Activated naive CD4-positive, alpha-beta T cell treated with anti-CD3 and anti-CD28 coated beads, Interleukin-2, amount 10 ng/mL, durations not matched to agents 7 days and 5 days (primary cell): ENCODE data around the gene TSNAXIP1.

Experiments
- CTCF ChIA-PET: fragments of 350-600 bp; sonication (Branson Sonifier 250); formaldehyde crosslinking; loops from one replicate; lab custom pipeline; 2021; ENCODE audit warnings: antibody characterized with exemption; lab: Charles Lee
- DNase-seq: peaks from one replicate; pipeline ENCODE4 v3.0.0-alpha.2; 2020
- H3K27ac Mint-ChIP-seq: one replicate; pipeline ENCODE4 v1.8.0; 2021; ENCODE audit warnings: mild to moderate bottlenecking, moderate library complexity, mixed read lengths
- H3K27me3 Mint-ChIP-seq: one replicate; pipeline ENCODE4 v1.8.0; 2021; ENCODE audit warnings: mild to moderate bottlenecking, mixed read lengths
- H3K36me3 Mint-ChIP-seq: one replicate; pipeline ENCODE4 v1.8.0; 2021; ENCODE audit warnings: mixed read lengths
- H3K4me1 Mint-ChIP-seq: one replicate; pipeline ENCODE4 v1.8.0; 2021; ENCODE audit warnings: mixed read lengths
- H3K4me3 Mint-ChIP-seq: one replicate; pipeline ENCODE4 v1.8.0; 2021; ENCODE audit warnings: mild to moderate bottlenecking, moderate library complexity, mixed read lengths
- H3K9me3 Mint-ChIP-seq: one replicate; pipeline ENCODE4 v1.8.0; 2021; ENCODE audit warnings: mixed read lengths

The TSNAXIP1 gene

DNA sequence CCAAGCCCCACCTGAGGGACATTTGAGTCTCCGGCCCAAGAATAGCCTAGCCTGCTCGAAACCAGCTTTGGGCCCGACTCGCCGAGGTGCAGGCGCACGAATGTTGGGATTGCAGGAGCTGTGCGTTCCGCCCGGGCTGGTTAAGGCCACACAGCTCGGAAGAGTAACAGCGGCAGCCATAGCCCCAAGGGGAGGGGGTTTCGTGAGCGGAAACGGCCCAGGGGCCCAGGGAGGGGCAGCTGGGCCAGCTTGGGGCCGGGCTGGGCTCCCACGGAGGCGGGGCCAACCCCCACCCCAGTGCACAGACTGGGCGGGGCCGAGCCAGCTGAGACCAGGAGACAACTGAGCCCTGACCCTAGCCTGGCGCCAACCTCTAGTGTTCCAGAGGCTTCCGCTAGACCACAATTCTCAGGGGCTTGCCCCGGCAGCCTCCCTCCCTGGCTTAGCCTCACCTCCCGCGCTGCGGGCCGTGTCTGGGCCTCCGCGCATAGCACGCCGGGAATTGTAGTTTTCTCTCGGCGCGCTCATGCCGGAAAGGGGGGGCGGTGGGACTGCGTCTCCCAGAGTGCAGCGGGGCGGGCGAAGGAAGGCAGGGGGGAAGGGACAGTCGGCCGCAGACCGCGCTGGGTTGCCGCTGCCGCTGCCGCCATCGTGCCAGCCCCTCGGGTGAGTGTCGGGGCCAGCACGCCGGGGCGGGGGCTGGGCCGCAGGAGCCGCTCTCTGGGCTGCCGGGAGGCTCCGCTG is 39.8 kb downstream of the TSNAXIP1 start, which contains the start of gene NUTF2:
Gene NUTF2 (plus strand): TSS at position 614 of the 744 bp plus-strand sequence. CDS start 18,198 bp downstream, outside the sequence.
- peaks cover 21% of the 10 kb centered on the region for H3K36me3 Mint-ChIP-seq
- no peaks in the 10 kb centered on the region for H3K27me3 Mint-ChIP-seq
- peak within 1 kb of the TSS; percentile 88 for H3K27ac Mint-ChIP-seq
- DNase-seq = peak; percentile 97
- CTCF ChIA-PET = interaction anchor here (0.7 to 3.9 kb wide), 2 partner anchors 27 to 31 kb away, joined by 4 to 30 read pairs; no protein-coding TSS in a partner anchor
- peaks cover 59% of the 10 kb centered on the region for H3K4me1 Mint-ChIP-seq
- H3K9me3 Mint-ChIP-seq = no peaks in the 10 kb centered on the region
- H3K4me3 Mint-ChIP-seq = peak within 1 kb of the TSS; percentile 95

DNA sequence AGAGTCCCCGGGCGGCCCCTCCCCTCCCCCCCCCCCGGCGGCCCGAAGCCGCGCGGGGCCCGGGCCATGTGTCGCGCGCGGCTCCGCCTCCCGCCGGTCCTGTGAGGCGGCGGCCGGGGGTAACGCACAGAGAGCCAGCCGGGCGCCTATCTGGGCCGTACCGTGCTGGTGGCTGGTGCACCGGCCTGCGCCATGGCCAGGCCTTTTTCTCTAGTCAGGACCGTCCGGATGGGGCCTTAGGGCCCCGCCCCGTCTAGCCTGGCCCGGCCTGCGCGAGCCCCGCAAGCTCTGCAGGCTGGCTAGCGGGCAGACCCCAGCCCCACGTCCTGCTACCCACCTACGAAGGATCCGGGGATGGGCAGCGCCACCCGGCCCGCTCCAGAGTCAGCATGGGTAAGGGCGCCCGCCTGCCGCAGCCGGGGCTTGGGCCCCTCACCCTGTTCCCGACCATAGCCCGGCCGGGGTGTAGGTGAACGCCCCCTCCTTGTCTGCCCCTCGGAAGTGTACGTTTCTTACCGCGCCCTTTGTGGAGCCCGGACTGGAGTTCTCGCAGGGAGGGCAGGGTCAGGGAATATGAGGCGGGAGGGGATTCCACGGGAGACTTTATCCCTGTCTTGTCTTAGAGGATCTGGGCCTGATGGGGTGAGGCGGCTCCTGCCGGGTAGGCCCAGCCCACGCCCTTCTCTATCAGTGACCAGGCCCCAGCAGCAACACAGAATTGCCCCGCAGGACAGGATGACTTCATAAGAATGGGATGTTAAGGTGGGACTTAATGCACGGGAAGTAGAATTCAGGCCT is 40.6 kb downstream of the TSNAXIP1 start, which contains the start of gene CENPT:
Gene CENPT (minus strand): TSS at position 630 of the 798 bp plus-strand sequence. CDS start 13,834 bp downstream, outside the sequence.
- CTCF ChIA-PET = interaction anchor here (1.2 kb wide), 2 partner anchors 31 to 175 kb away, joined by 3 read pairs; no protein-coding TSS in a partner anchor
- Mint-ChIP-seq H3K27me3 (no peaks in the 10 kb centered on the region), H3K36me3 (peaks cover 21% of the 10 kb centered on the region), H3K4me1 (peaks cover 55% of the 10 kb centered on the region), H3K4me3 (peak within 1 kb of the TSS; percentile 95), H3K27ac (peak within 1 kb of the TSS; percentile 88), H3K9me3 (no peaks in the 10 kb centered on the region)
- peak; percentile 76 for DNase-seq

DNA sequence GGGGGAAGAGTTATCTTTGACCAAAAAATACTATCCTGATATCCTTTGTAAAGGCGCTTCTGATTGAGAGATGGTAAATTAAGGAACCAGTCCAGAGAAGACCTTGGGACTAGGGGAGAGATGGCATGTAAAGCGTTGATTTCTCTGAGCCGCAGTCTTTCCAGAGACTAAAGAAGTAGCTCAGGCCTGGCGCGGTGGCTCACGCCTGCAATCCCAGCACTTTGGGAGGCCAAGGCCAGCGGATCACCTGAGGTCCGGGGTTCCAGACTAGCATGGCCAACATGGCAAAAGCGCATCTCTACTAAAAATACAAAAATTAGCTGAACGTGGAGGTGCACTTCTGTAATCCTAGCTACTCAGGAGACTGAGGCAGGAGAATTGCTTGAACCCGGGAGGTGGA is 41.4 kb downstream of the TSNAXIP1 start:
- Mint-ChIP-seq H3K4me1 (peaks cover 49% of the 10 kb centered on the region), H3K9me3 (no peaks in the 10 kb centered on the region), H3K36me3 (peaks cover 21% of the 10 kb centered on the region), H3K4me3 (peak overlapping the region; percentile 92), H3K27ac (no peak overlapping the region), H3K27me3 (no peaks in the 10 kb centered on the region)
- DNase-seq = no peak
- CTCF ChIA-PET = interaction anchor here (0.5 to 1.4 kb wide), 5 partner anchors 12 to 176 kb away, joined by 3 read pairs; no protein-coding TSS in a partner anchor

DNA sequence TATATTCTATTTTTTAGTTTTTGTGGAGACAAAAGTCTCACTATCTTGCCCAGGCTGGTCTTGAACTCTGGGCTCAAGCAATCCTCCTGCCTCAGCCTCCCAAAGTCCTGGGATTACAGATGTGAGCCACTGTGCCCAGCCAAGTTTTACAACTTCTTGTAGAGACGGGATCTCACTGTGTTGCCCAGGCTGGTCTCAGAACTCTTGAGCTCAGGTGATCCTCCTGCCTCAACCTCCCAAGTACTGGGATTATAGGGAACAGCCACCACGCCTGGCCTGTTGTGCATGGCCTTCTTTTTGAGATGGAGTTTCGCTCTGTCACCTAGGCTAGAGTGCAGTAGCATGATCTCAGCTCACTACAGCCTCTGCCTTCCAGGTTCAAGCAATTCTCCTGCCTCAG is 47.0 kb downstream of the TSNAXIP1 start:
- Mint-ChIP-seq H3K9me3 (no peaks in the 10 kb centered on the region), H3K27ac (no peak overlapping the region), H3K4me1 (peaks cover 19% of the 10 kb centered on the region), H3K4me3 (no peak overlapping the region), H3K36me3 (peaks cover 2% of the 10 kb centered on the region), H3K27me3 (no peaks in the 10 kb centered on the region)
- CTCF ChIA-PET = no interaction called here
- no peak for DNase-seq

DNA sequence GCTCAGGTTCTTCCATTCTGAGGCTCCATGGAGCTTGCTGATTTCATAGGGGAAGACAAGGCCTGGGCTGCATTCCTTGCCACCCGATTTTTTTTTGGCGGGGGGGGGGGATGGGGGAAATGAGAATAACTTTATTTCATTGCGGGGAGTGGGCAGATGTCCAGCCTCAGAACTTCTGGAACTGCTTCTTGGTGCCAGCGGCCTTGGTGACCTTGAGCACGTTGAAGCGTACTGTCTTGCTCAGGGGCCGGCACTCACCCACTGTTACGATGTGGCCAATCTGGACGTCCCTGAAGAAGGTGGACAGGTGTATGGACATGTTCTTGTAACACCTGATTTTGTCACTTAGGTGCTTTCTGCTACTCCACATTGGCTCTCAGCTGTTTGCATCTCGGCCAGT is 49.1 kb downstream of the TSNAXIP1 start:
- CTCF ChIA-PET = interaction anchor here (1.0 to 2.0 kb wide), 2 partner anchors 11 to 28 kb away, joined by 3 to 6 read pairs; no protein-coding TSS in a partner anchor
- no peaks in the 10 kb centered on the region for H3K9me3 Mint-ChIP-seq
- H3K27me3 Mint-ChIP-seq = no peaks in the 10 kb centered on the region
- H3K36me3 Mint-ChIP-seq = peaks cover 1% of the 10 kb centered on the region
- H3K4me1 Mint-ChIP-seq = peaks cover 10% of the 10 kb centered on the region
- H3K27ac Mint-ChIP-seq = no peak overlapping the region
- DNase-seq = no peak
- no peak overlapping the region for H3K4me3 Mint-ChIP-seq

DNA sequence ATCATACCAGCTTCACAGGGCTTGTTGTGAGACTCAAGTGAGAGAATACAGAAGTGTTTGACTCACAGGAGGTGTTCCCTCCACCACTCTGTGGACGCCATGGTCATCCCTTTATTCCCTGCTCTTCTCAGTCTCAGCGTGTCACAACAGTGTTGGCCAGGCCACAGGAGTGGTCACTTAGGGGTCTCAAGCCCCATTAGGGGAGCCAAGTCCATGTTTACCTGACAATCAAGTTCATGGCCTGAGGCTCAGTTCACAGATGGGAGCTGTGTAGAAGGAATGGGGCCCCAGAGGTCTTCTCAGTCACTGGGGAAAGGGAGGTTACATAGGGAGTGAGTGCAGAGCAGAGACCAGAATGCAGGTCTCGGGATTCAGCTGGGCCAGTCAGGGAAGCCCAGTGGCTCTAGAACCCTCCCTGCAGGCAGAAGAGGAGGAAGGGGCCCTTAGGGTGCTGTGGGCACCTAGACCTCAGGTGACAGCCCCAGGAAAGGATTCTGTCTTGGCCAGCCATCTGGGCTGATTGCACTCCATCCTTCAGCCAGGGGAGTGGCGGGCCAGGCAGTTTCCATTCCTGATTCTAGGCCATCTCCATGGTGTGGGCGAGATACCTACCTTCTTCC is 50.3 kb downstream of the TSNAXIP1 start:
- Mint-ChIP-seq H3K27me3 (no peaks in the 10 kb centered on the region), H3K27ac (peak overlapping the region; percentile 20), H3K36me3 (peaks cover 6% of the 10 kb centered on the region), H3K4me1 (peaks cover 10% of the 10 kb centered on the region), H3K4me3 (no peak overlapping the region), H3K9me3 (no peaks in the 10 kb centered on the region)
- CTCF ChIA-PET = interaction anchor here (0.9 to 2.0 kb wide), 3 partner anchors 12 to 41 kb away, joined by 3 to 6 read pairs (median 6); partner anchors contain the start of gene NRN1L
- DNase-seq = no peak

DNA sequence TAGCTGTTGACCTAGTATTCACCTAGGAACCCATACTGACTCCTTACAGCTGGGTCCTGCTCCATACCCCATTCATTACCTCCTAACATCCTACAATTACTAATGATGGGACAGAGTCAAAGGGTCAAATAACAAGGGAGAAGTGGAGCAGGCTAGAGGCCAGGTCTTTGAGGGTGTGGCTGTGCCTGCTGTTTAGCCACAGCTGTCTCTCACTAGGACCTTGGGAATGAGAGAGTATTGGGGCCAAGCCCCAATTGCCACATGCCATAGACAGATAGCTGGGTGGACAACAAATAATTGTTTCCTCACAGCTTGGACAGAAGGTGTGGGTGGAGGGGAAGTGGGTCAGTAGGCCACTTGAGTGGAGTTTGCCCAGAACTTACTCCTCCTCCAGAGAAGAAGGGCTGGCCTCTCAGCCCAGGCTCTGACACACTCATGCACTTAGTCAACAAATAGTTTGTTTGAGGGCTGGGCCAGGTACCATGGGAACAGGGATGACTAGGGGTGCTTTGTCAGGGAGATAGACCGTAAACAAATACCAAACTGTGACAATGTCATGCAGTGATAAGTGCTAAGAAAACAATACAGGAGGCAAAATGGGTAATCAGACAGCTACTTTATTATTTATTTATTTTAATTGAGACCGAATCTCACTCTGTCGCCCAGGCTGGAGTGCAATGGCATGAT is 51.0 kb downstream of the TSNAXIP1 start:
- Mint-ChIP-seq H3K4me1 (peaks cover 10% of the 10 kb centered on the region), H3K4me3 (no peak overlapping the region), H3K27me3 (no peaks in the 10 kb centered on the region), H3K27ac (no peak overlapping the region), H3K9me3 (no peaks in the 10 kb centered on the region), H3K36me3 (peaks cover 6% of the 10 kb centered on the region)
- CTCF ChIA-PET = interaction anchor here (0.9 to 1.2 kb wide), 2 partner anchors 26 to 42 kb away, joined by 3 to 6 read pairs; partner anchors contain the start of gene NRN1L
- DNase-seq = no peak

DNA sequence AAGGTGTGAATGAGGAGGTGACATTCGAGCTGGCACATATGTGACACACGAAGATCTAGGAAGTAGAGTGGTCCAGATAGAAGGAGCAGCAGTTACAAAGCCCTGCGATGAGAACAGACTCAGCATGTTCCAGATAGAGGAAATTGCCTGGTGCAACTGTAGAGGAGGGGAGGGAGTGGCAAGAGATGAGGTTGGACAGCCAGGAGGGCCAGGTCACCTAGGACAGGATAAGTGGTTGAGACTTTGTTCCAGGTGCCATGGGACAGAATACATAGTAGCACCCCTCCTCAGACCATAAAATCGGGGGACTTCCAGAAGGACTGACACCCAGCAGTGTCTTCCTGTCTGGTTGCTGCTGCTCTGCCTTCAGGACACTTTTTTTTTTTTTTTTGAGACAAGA is 51.8 kb downstream of the TSNAXIP1 start:
- DNase-seq = no peak
- Mint-ChIP-seq H3K4me1 (peaks cover 10% of the 10 kb centered on the region), H3K36me3 (peaks cover 6% of the 10 kb centered on the region), H3K9me3 (no peaks in the 10 kb centered on the region), H3K4me3 (no peak overlapping the region), H3K27ac (no peak overlapping the region), H3K27me3 (no peaks in the 10 kb centered on the region)
- CTCF ChIA-PET = interaction anchor here (0.7 to 1.2 kb wide), 2 partner anchors 26 to 43 kb away, joined by 4 to 6 read pairs; no protein-coding TSS in a partner anchor

DNA sequence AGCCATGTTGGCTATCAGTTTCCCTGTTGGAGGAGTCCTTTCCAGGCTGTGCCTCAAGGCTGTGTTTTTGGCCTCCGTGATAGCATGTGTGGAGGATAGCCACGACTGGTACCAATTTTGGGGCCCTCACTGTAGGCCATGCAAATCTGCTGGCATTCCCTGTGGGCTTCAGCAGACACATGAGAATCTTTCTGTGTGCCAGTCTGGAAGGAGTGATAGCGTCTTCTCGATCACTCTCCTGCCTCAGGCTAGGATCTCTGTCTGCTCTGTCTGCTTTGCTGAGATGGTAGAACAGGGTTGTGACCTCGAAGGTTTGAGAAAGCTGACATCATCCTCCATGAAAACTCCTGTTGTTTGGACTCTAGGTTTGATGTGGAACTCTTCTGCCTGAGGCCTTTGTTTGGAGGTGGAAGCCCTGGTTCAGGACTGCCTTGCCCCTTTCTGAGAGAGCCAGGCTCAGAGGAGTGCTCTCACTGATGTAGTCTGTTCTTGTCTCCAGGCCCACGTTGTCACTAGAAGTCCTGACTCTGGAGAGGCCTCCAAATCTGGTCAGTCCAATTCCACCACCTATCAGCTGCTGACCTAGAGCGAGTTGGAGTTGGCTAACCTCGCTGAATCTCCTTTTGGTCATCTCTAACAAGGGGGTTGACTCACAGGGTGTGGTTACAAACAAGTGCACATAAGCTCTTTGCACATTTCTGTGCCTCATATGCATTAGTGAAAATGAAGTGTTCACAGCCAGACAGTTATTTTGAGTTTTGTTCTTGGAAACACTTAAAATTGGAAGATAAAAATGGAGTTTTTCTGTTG is 54.1 kb downstream of the TSNAXIP1 start:
- Mint-ChIP-seq H3K27me3 (no peaks in the 10 kb centered on the region), H3K4me3 (no peak overlapping the region), H3K36me3 (peaks cover 9% of the 10 kb centered on the region), H3K4me1 (peaks cover 7% of the 10 kb centered on the region), H3K27ac (peak overlapping the region; percentile 30), H3K9me3 (no peaks in the 10 kb centered on the region)
- CTCF ChIA-PET = interaction anchor here (0.7 to 8.6 kb wide), 3 partner anchors 7 to 193 kb away, joined by 3 to 82 read pairs (median 4); partner anchors contain the start of genes C16orf86 and ENKD1
- no peak for DNase-seq

DNA sequence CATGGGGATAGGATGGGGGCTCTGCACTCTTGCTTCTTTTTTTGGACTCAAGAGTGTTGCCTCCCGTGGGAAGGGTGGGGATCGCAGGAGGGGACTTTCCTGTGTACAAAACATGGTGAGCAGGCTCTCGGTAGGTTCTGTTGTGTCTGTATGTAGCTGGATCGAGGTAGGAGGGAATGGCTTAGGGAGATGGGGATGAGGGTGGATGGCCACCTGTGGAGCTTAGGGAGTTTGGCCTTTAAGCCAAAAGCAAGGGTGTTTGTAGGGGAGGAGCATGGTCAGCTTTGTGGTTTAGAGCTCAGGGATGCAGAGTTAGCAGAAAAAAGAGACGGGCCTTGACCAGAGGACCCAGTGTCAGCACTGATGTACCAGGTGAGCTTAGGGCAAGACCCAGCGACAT is 55.2 kb downstream of the TSNAXIP1 start:
- Mint-ChIP-seq H3K36me3 (peaks cover 9% of the 10 kb centered on the region), H3K4me3 (no peak overlapping the region), H3K9me3 (no peaks in the 10 kb centered on the region), H3K4me1 (peaks cover 6% of the 10 kb centered on the region), H3K27ac (peak overlapping the region; percentile 86), H3K27me3 (no peaks in the 10 kb centered on the region)
- CTCF ChIA-PET = interaction anchor here (0.9 to 8.6 kb wide), 5 partner anchors 21 to 315 kb away, joined by 3 to 82 read pairs (median 4); partner anchors contain the start of genes C16orf86 and ENKD1
- DNase-seq = no peak

DNA sequence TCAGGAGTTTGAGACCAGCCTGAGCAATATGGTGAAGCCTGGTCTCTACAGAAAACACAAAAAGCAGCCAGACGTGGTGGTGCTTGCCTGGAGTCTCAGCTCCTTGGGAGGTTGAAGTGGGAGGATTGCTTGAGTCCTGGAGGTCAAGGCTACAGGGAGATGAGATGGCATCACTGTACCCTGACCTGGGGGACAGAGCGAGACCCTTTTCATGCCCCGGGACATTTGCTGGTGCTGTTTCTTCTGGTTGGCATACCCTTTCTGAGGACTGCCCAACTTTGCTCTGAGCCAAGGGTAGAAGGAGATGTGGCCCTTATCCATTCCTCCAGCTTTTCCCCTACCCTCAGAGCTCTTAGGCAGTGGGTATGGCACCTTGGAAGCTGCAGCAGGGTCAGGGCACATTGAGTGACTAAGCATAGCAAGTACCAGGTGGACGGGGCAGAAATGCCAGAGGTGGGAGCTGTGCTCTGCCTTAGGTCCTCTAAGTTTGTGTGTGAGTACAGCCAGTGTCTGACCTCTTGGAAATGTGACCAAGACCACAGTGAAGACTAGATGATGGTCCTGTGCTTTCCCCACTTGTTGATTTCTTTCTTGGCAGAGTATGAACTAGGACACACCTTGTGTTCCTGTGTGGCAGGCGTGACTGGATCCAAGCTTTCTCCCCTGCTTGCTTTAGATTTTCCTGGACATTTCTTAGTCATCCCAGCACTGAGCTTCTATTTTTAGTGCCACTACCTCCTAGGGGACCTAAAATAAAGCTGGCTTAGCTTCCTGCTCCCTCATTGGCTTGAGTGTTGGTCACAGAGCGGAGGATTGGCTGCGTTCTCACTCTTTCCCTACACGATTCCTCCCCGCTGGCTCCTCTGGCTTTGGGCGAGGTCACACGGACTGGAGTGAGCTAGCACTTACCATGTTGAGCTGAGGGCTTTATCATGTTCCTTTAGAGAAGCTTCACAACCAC is 56.2 kb downstream of the TSNAXIP1 start:
- no peaks in the 10 kb centered on the region for H3K27me3 Mint-ChIP-seq
- DNase-seq = no peak
- H3K4me3 Mint-ChIP-seq = no peak overlapping the region
- H3K27ac Mint-ChIP-seq = no peak overlapping the region
- H3K4me1 Mint-ChIP-seq = peaks cover 3% of the 10 kb centered on the region
- H3K36me3 Mint-ChIP-seq = peaks cover 9% of the 10 kb centered on the region
- H3K9me3 Mint-ChIP-seq = no peaks in the 10 kb centered on the region
- CTCF ChIA-PET = interaction anchor here (0.5 to 8.6 kb wide), 6 partner anchors 20 to 316 kb away, joined by 3 to 82 read pairs (median 4); no protein-coding TSS in a partner anchor
